Gastroesophageal sphincter (tissue), 4 donors: ENCODE data around the gene DNMT1. TPM values are rescaled to one million over a fixed set of nuclear protein-coding genes. Genes with fewer than 3 reads are reported as not detected.
A peak's percentile ranks its signal among the peaks of the same experiment; 100 is the strongest.

Experiments
- ATAC-seq: fragments of 150-250 bp; one replicate; pipeline ENCODE4 v1.9.1; 2016; ENCODE audit warnings: mild to moderate bottlenecking, moderate library complexity
- H3K27ac ChIP-seq, 4 donors: fragments of 200-600 bp; sonication (generic) in 3 of 4; 1 replicate in 3 of 4; 2 replicates in 1 of 4; pipeline ENCODE4 v1.5.1; 2016 to 2019
- H3K27me3 ChIP-seq: fragments of 200-600 bp; sonication (generic); one replicate; pipeline ENCODE4 v1.5.1; 2019
- H3K36me3 ChIP-seq, 2 donors: fragments of 200-600 bp; sonication (generic); one replicate each; pipeline ENCODE4 v1.5.1; 2019; ENCODE audit warnings: control low read depth in 1 of 2
- H3K4me1 ChIP-seq, 3 donors: fragments of 200-600 bp; sonication (generic); 1 replicate in 2 of 3; 2 replicates in 1 of 3; pipeline ENCODE4 v1.5.1; 2016 to 2019; ENCODE audit warnings: control low read depth in 2 of 3
- H3K4me3 ChIP-seq, 2 donors: fragments of 200-600 bp; sonication (generic); one replicate each; pipeline ENCODE4 v1.5.1; 2019; ENCODE audit warnings: mild to moderate bottlenecking in 1 of 2, moderate library complexity in 1 of 2
- H3K9me3 ChIP-seq, 3 donors: fragments of 200-600 bp; sonication (generic); one replicate each; pipeline ENCODE4 v1.5.1; 2017 to 2019; ENCODE audit warnings: control low read depth in 2 of 3
- EP300 ChIP-seq: sonication (generic); formaldehyde crosslinking; IDR thresholded peaks from one replicate; pipeline ENCODE4 v1.6.1; 2017; ENCODE audit warnings: antibody characterized with exemption, mild to moderate bottlenecking
- POLR2A ChIP-seq, 2 donors: fragments of 450-650 bp; IDR thresholded peaks; one replicate each; pipeline ENCODE4 v1.6.1; 2017; ENCODE audit warnings: antibody characterized with exemption in 2 of 2, mild to moderate bottlenecking in 2 of 2, moderate library complexity in 1 of 2
- POLR2AphosphoS5 ChIP-seq: sonication (generic); formaldehyde crosslinking; IDR thresholded peaks from one replicate; pipeline ENCODE4 v1.6.1; 2017; ENCODE audit warnings: antibody characterized with exemption
- WGBS, 2 donors: methylation state at CpG; one replicate each; pipeline ENCODE4 v1.1.5; 2018; ENCODE audit warnings: low coverage in 1 of 2; 5-methylcytosine and 5-hydroxymethylcytosine counted together
- total RNA-seq, 4 donors: library from RNA; depleted of rRNA; stranded (reverse); fragments of >200 nt; gene quantifications; one replicate each; pipeline ENCODE4 v1.1.0, GENCODE V29; 2016
- TF ChIP-seq, protein P1 (sequence below), 4 experiments: fragments of 200-600 bp in 2 of 4; fragments of 450-650 bp in 2 of 4; sonication (generic) in 1 of 4; IDR thresholded peaks; one replicate each; pipeline ENCODE4 v1.5.1; 2017 to 2019; ENCODE audit warnings: antibody characterized with exemption in 4 of 4, mild to moderate bottlenecking in 2 of 4, moderate library complexity in 2 of 4

The DNMT1 gene
- total RNA-seq, 4 donors from 2014 or later, result 28.1 to 50.6 (median 38.1) TPM

DNA sequence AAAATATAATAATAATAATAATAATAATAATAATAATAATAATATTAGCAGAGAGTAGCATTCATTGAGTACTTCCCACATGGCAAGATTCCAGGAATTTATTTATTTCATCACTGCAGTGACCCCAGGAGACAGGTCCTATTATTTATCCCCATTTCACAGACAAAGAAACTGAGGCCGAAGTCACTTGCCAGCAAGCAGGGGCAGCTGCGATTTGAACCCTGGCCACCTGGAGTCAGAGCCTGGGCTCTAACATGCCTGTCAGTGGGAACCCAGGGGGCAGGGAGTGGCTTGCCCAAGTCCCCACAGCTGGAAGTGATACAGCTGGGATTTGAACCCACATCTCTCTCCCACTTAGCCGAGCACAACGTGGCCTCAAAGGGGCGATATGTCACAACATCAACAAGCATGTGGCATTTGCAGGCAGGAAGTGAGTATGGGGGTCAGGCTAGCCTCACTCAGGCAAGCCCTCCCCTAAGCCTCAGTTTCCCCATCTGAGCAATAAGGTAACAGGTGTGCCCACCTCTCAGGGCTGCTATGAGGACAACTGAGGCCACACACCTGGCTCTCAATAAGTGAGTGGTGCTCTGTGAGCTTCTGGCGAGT lies 105.7 kb downstream of the DNMT1 start:
- TF ChIP-seq EP300 (no peak), POLR2AphosphoS5 (no peak), POLR2A (IDR thresholded peaks at IDR 0.05) (no peak)
- TF ChIP-seq, protein P1, sequence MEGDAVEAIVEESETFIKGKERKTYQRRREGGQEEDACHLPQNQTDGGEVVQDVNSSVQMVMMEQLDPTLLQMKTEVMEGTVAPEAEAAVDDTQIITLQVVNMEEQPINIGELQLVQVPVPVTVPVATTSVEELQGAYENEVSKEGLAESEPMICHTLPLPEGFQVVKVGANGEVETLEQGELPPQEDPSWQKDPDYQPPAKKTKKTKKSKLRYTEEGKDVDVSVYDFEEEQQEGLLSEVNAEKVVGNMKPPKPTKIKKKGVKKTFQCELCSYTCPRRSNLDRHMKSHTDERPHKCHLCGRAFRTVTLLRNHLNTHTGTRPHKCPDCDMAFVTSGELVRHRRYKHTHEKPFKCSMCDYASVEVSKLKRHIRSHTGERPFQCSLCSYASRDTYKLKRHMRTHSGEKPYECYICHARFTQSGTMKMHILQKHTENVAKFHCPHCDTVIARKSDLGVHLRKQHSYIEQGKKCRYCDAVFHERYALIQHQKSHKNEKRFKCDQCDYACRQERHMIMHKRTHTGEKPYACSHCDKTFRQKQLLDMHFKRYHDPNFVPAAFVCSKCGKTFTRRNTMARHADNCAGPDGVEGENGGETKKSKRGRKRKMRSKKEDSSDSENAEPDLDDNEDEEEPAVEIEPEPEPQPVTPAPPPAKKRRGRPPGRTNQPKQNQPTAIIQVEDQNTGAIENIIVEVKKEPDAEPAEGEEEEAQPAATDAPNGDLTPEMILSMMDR (IDR thresholded peaks at IDR 0.05), result no peak
- Histone ChIP-seq H3K27ac (no peak overlapping the region), H3K27me3 (no peaks in the 10 kb centered on the region), H3K36me3 (peaks cover 0 to 49% of the 10 kb centered on the region in 2 donors), H3K4me1 (peaks cover 0 to 15% (median 0%) of the 10 kb centered on the region in 3 donors), H3K9me3 (no peaks in the 10 kb centered on the region), H3K4me3 (no peak overlapping the region)
- ATAC-seq, result no peak
- WGBS, 2 donors, result 85 to 90% methylated on average over 2 of the region's 6 CpGs

DNA sequence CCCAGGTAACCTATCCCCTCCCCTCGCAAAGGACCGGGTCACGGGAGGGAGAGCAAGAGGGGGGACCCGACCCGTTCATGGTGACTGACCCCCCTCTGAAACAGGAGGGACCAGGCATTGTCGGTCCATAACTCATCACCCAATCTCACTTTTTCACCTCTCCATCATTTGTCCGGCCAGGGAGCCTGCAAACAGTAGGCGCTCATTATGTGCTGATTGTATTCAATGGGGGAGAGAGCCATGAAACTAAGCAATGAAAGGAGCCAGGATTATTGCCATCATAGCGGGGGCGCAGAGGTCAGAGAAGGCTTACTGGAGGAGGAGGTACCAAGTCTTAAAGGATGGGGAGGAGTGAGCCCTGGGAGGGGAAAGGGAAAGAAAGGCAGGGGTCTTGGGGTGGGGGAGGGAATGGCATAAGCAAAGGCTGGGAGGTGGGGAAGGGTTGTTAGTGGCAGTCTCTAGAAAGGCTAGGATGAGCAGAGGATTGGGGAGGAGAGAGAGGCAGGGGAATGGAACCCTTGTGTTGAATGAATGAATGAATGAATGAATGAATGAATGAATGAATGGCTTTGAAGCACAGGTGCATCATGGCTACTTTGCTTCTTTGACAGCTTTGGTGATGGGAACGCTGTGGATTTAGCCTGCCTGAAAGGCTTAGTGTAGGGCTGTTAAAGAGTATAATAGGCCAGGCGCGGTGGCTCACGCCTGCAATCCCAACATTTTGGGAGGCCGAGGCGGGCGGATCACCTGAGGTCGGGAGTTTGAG lies 107.3 kb downstream of the DNMT1 start:
- 83 to 94% methylated on average over 11 to 12 of the region's 18 CpGs for WGBS, 2 donors
- Histone ChIP-seq H3K36me3 (peaks cover 0 to 37% of the 10 kb centered on the region in 2 donors), H3K27me3 (no peaks in the 10 kb centered on the region), H3K4me1 (peaks cover 0 to 15% (median 0%) of the 10 kb centered on the region in 3 donors), H3K27ac (peak overlapping the region in 3 of 4 donors; percentile 92 to 94 (median 93)), H3K4me3 (peak overlapping the region in 1 of 2 donors; percentile 98), H3K9me3 (no peaks in the 10 kb centered on the region)
- TF ChIP-seq POLR2AphosphoS5, result no peak
- TF ChIP-seq, protein P1 (IDR thresholded peaks at IDR 0.05), result no peak
- no peak for TF ChIP-seq POLR2A (IDR thresholded peaks at IDR 0.05)
- TF ChIP-seq EP300, result no peak
- ATAC-seq, result no peak

DNA sequence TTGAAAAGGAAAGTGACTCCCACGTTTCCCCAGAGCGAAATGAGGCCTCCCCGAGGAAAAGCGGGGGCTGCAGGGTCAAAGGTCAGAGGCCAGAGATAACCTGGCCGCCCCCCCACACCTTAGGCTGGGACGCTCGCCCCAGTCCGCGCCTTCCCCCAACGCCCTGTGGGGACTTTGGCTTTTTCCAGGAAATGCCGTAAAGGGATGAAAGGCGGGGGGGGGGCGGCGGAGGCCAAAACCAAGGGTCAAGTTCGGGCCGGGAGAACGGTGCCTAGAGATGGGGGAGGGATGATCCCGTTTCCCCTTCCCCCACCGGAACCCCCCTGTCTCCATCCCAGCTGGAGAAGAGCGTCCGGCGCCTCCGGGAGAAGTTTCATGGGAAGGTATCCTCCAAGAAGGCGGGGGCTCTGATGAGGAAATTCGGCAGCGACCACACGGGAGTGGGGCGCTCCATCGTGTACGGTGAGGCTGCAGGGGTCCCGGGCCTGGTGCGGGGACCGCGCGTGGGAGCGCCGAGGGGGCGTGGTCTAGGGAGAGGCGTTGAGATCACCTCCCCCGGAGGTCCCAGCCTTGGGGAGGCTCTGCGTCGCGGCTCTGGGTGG lies 108.1 kb downstream of the DNMT1 start:
- H3K27me3 ChIP-seq, result no peaks in the 10 kb centered on the region
- H3K36me3 ChIP-seq, result peaks cover 0 to 29% of the 10 kb centered on the region in 2 donors
- H3K9me3 ChIP-seq, result no peaks in the 10 kb centered on the region
- WGBS, 2 donors, result no CpG with 5 or more reads among the region's 43 CpGs
- peak overlapping the region; percentile 75 to 94 (median 92) for H3K27ac ChIP-seq
- TF ChIP-seq, protein P1 (IDR thresholded peaks at IDR 0.05), result no peak
- TF ChIP-seq POLR2AphosphoS5, result no peak
- no peak for TF ChIP-seq EP300
- TF ChIP-seq POLR2A (IDR thresholded peaks at IDR 0.05), result no peak
- peak overlapping the region; percentile 88 to 98 for H3K4me3 ChIP-seq
- peak; percentile 19 for ATAC-seq
- peaks cover 0 to 15% (median 0%) of the 10 kb centered on the region in 3 donors for H3K4me1 ChIP-seq

DNA sequence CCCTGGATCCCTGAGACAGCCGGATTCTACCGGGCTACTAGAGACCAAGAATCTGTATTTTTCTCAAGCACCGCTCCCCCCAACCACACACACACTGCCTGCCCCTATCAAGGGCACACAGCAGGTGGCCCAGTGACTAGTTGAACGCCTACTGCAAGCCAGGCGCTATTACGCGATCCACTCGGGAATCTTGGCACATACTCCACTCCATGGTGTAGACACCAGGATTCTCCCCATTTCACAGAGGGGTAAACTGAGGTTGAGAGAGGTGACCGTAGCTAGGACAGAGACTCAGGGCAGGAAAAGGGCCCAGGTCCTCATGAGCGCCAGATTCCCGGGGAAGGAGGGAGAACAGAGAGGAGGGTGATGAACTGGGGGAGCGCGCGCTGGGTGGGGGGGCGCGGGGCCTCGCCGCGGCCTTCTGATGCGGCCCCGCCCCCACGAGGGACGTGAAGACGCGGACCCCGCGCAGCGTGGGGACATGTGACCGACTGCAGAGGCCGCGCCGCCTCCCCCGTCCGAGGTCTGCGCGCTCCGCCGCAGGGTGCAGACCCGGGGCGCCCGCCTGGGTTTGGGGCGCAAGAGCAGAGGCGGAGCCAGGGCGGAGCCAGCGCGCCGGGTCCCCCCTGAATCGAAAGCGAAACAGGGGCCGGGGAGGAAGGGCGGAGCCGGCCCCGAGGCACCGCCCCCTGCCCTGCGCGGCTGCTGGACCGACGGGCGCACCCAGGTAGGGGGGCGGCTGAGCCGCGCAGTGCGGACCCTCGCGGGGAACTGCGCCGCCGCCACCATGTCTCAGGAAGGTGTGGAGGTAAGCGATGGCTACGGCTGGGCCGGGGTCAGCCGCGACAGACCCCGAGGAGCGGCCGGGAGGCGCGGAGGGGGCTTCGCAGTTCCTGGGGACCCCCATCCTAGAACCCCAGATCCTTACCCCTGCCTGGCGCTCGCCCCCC lies 108.8 kb downstream of the DNMT1 start, which contains the start of gene SHFL:
Gene SHFL, plus strand, starts transcription at position 677 of the 950 bp plus-strand sequence. Its CDS starts 111 bp downstream, at position 788.
- Histone ChIP-seq H3K36me3 (peaks cover 0 to 21% of the 10 kb centered on the region in 2 donors), H3K27me3 (no peaks in the 10 kb centered on the region), H3K9me3 (no peaks in the 10 kb centered on the region), H3K4me1 (peaks cover 0 to 15% (median 0%) of the 10 kb centered on the region in 3 donors), H3K4me3 (peak within 1 kb of the TSS; percentile 88 to 98), H3K27ac (peak within 1 kb of the TSS; percentile 75 to 94 (median 92))
- TF ChIP-seq, protein P1 (IDR thresholded peaks at IDR 0.05), result peak in 2 of 4 experiments; percentile 5 to 24
- no peak for TF ChIP-seq EP300
- TF ChIP-seq POLR2AphosphoS5, result no peak
- peak; percentile 27 to 42 for TF ChIP-seq POLR2A (IDR thresholded peaks at IDR 0.05)
- 3% methylated on average over 12 of the region's 81 CpGs; no CpG with 5 or more reads in 1 of the 2 donors for WGBS, 2 donors
- peak; percentile 91 for ATAC-seq
